Activated CD8-positive, alpha-beta memory T cell treated with anti-CD3 and anti-CD28 coated beads, Interleukin-2, amount 50 U/mL, for 24 hours (primary cell): ENCODE measurements around the gene PAM.
"Not testable (repeated sequence)": the region's sequence is repeated elsewhere in the genome, so short reads cannot be mapped to it uniquely, and the experiment has no call there.

Source experiments
- DNase-seq: peaks from one replicate; pipeline ENCODE4 v3.0.0-alpha.2; 2020; ENCODE audit errors: extremely low read depth

The PAM gene

GRCh38 chr5:102902647-102903046, 147.5 kb downstream of the PAM start:
- no peak for DNase-seq

- no peak for DNase-seq
These were observed 148.2 kb downstream of the PAM start for GRCh38 chr5:102903074-102903871.

- no peak for DNase-seq
These were observed 150.0 kb downstream of the PAM start for GRCh38 chr5:102905056-102905455.

GRCh38 chr5:102907099-102907498, 152.0 kb downstream of the PAM start:
- not testable (repeated sequence) for DNase-seq

- DNase-seq = no peak
These were observed 155.4 kb downstream of the PAM start for GRCh38 chr5:102910240-102911226.

- no peak for DNase-seq
These were observed 156.9 kb downstream of the PAM start for GRCh38 chr5:102911973-102912372.

GRCh38 chr5:102916109-102916508, 161.0 kb downstream of the PAM start:
- DNase-seq = no peak

- DNase-seq = no peak
These were observed 164.0 kb downstream of the PAM start for GRCh38 chr5:102918986-102919610.

GRCh38 chr5:102920762-102921161, 165.7 kb downstream of the PAM start:
- DNase-seq = no peak

GRCh38 chr5:102921341-102922044, 166.4 kb downstream of the PAM start:
- DNase-seq = no peak

- DNase-seq = no peak
These were observed 167.1 kb downstream of the PAM start for GRCh38 chr5:102922111-102922720.

- no peak for DNase-seq
These were observed 167.8 kb downstream of the PAM start for GRCh38 chr5:102922799-102923477.

- no peak for DNase-seq
These were observed 169.9 kb downstream of the PAM start for GRCh38 chr5:102924963-102925362.

GRCh38 chr5:102927007-102927406, 171.9 kb downstream of the PAM start:
- DNase-seq = no peak

GRCh38 chr5:102930244-102930643, 175.1 kb downstream of the PAM start:
- DNase-seq = no peak

- no peak for DNase-seq
These were observed 176.1 kb downstream of the PAM start for GRCh38 chr5:102931085-102931725.

GRCh38 chr5:102932781-102933180, 177.7 kb downstream of the PAM start:
- no peak for DNase-seq

GRCh38 chr5:102933316-102933715, 178.2 kb downstream of the PAM start:
- DNase-seq = no peak

- no peak for DNase-seq
These were observed 178.8 kb downstream of the PAM start for GRCh38 chr5:102933721-102934459.
